OCI-LY7 (cell line): ENCODE results near the gene FAM120B. TPM values are rescaled to one million over a fixed set of nuclear protein-coding genes. Genes with fewer than 3 reads are reported as not detected.
A peak's percentile ranks its signal among the peaks of the same experiment; 100 is the strongest.

ENCODE experiments used
- BruUV-seq: library from RNA; stranded (reverse); fragments of 400-500 nt; replicated peaks from 2 replicates; lab custom pipeline; 2021; lab: Mats Ljungman, UMichigan
- CTCF ChIA-PET: fragments of 300-600 bp; sonication (Branson Sonifier 250); formaldehyde crosslinking; loops from one replicate; lab custom pipeline; 2022; ENCODE audit warnings: antibody characterized with exemption; ENCODE audit not compliant: unreplicated experiment; lab: Charles Lee
- POLR2A ChIA-PET: fragments of 300-600 bp; sonication (Branson Sonifier 250); formaldehyde crosslinking; loops from one replicate; lab custom pipeline; 2022; ENCODE audit warnings: antibody characterized with exemption; lab: Charles Lee
- DNase-seq: peaks from one replicate; pipeline ENCODE4 v3.0.0-alpha.2; 2015; ENCODE audit warnings: low spot score
- H2AFZ ChIP-seq: fragments of 200-600 bp; sonication (generic), shearing (Covaris generic); 2 replicates; pipeline ENCODE4 v1.6.1; 2014; ENCODE audit warnings: mild to moderate bottlenecking, antibody characterized with exemption, low read length, moderate library complexity
- H3K27ac ChIP-seq: fragments of 200-600 bp; sonication (generic); 2 replicates; pipeline ENCODE4 v1.5.1; 2014; ENCODE audit warnings: mixed run types, low read depth, mild to moderate bottlenecking, moderate library complexity, low read length, inconsistent platforms; ENCODE audit not compliant: poor library complexity, severe bottlenecking
- H3K36me3 ChIP-seq: fragments of 200-600 bp; sonication (generic); 2 replicates; pipeline ENCODE4 v1.6.1; 2014; ENCODE audit warnings: mild to moderate bottlenecking, antibody characterized with exemption, low read length, moderate library complexity, mixed read lengths; ENCODE audit not compliant: insufficient read depth
- H3K4me1 ChIP-seq: fragments of 200-600 bp; sonication (generic); 2 replicates; pipeline ENCODE4 v1.5.1; 2014; ENCODE audit warnings: mild to moderate bottlenecking, low read length; ENCODE audit not compliant: insufficient read depth, poor library complexity, severe bottlenecking
- H3K4me2 ChIP-seq: fragments of 200-600 bp; sonication (generic); 2 replicates; pipeline ENCODE4 v1.6.1; 2014; ENCODE audit warnings: mild to moderate bottlenecking, low read length
- H3K4me3 ChIP-seq: fragments of 200-600 bp; sonication (generic); 2 replicates; pipeline ENCODE4 v1.5.1; 2014; ENCODE audit warnings: mild to moderate bottlenecking, low read depth, low read length; ENCODE audit not compliant: poor library complexity, severe bottlenecking
- H3K79me2 ChIP-seq: fragments of 200-600 bp; sonication (generic); 2 replicates; pipeline ENCODE4 v1.6.1; 2016; ENCODE audit warnings: low read depth, mild to moderate bottlenecking, low read length, moderate library complexity, mixed read lengths; ENCODE audit not compliant: insufficient read depth
- H3K9me2 ChIP-seq: fragments of 200-600 bp; sonication (generic); 2 replicates; pipeline ENCODE4 v1.6.1; 2016; ENCODE audit warnings: mild to moderate bottlenecking, low read length, mixed read lengths; ENCODE audit not compliant: insufficient read depth
- H3K9me3 ChIP-seq: fragments of 200-600 bp; sonication (generic); 2 replicates; pipeline ENCODE4 v1.6.1; 2014; ENCODE audit warnings: mild to moderate bottlenecking, mixed run types, low read length, mixed read lengths
- H4K20me1 ChIP-seq: fragments of 200-600 bp; sonication (generic); 2 replicates; pipeline ENCODE4 v1.6.1; 2014; ENCODE audit warnings: mild to moderate bottlenecking, antibody characterized with exemption, low read length, moderate library complexity, mixed read lengths; ENCODE audit not compliant: insufficient read depth
- CTCF ChIP-seq: fragments of 200-600 bp; sonication (generic); conservative IDR thresholded peaks from 2 replicates; pipeline ENCODE4 v1.5.1; 2014; ENCODE audit warnings: mild to moderate bottlenecking, antibody characterized with exemption, low read length, moderate library complexity, mixed read lengths
- EZH2phosphoT487 ChIP-seq: fragments of 200-600 bp; sonication (generic); IDR thresholded peaks from 2 replicates; pipeline ENCODE4 v1.6.1; 2018; ENCODE audit warnings: low read depth, borderline replicate concordance, mild to moderate bottlenecking, mixed run types, antibody characterized with exemption, low read length, moderate library complexity, mixed read lengths
- intact Hi-C: fragments of 100-400 bp; cut with micrococcal nuclease; formaldehyde crosslinking; loops from one replicate; pipeline ENCODE4 v1.10.0; 2022; ENCODE audit not compliant: unreplicated experiment
- total RNA-seq, 2 experiments: library from RNA; depleted of rRNA in 1 of 2; stranded (reverse); fragments of >200 nt in 1 of 2; shearing (Covaris generic) in 1 of 2; gene quantifications; 2 replicates each; pipeline ENCODE4 v1.2.3, GENCODE V29; 2014 to 2022

The FAM120B gene
- total RNA-seq, 2 experiments from 2014 or later: 12.8 to 32.9 TPM

GRCh38 chr6:170438402-170438753 lies 131.8 kb downstream of the FAM120B start:
- intact Hi-C loops: no loop called here
- H4K20me1 ChIP-seq: no peaks in the 10 kb centered on the region
- no peaks in the 10 kb centered on the region for H3K79me2 ChIP-seq
- ChIA-PET CTCF (interaction anchor here (0.6 kb wide), 1 partner anchor 19 kb away, joined by 3 read pairs; no protein-coding TSS in a partner anchor), POLR2A (no interaction called here)
- H3K27ac ChIP-seq: no peak overlapping the region
- no peaks in the 10 kb centered on the region for H3K9me2 ChIP-seq
- no peak overlapping the region for H2AFZ ChIP-seq
- BruUV-seq: no TSS peak
- H3K4me1 ChIP-seq: no peaks in the 10 kb centered on the region
- H3K4me3 ChIP-seq: no peak overlapping the region
- peak; percentile 4 for DNase-seq
- H3K4me2 ChIP-seq: no peak overlapping the region
- no peaks in the 10 kb centered on the region for H3K36me3 ChIP-seq
- TF ChIP-seq CTCF (no peak), EZH2phosphoT487 (no peak)
- no peaks in the 10 kb centered on the region for H3K9me3 ChIP-seq

GRCh38 chr6:170438861-170439260 lies 132.3 kb downstream of the FAM120B start:
- no TSS peak for BruUV-seq
- H3K4me3 ChIP-seq: no peak overlapping the region
- no peak for DNase-seq
- H3K9me2 ChIP-seq: no peaks in the 10 kb centered on the region
- no peak overlapping the region for H3K4me2 ChIP-seq
- no peaks in the 10 kb centered on the region for H3K36me3 ChIP-seq
- no peaks in the 10 kb centered on the region for H3K4me1 ChIP-seq
- H3K9me3 ChIP-seq: no peaks in the 10 kb centered on the region
- no peaks in the 10 kb centered on the region for H3K79me2 ChIP-seq
- ChIA-PET POLR2A (no interaction called here), CTCF (interaction anchor here (0.6 kb wide), 1 partner anchor 18 kb away, joined by 3 read pairs; no protein-coding TSS in a partner anchor)
- TF ChIP-seq CTCF: no peak
- TF ChIP-seq EZH2phosphoT487: no peak
- no peaks in the 10 kb centered on the region for H4K20me1 ChIP-seq
- intact Hi-C loops: no loop called here
- H3K27ac ChIP-seq: no peak overlapping the region
- no peak overlapping the region for H2AFZ ChIP-seq

GRCh38 chr6:170439366-170440361 lies 133.1 kb downstream of the FAM120B start:
- no peak overlapping the region for H3K4me2 ChIP-seq
- no peak overlapping the region for H2AFZ ChIP-seq
- H4K20me1 ChIP-seq: no peaks in the 10 kb centered on the region
- no peaks in the 10 kb centered on the region for H3K79me2 ChIP-seq
- no TSS peak for BruUV-seq
- H3K36me3 ChIP-seq: no peaks in the 10 kb centered on the region
- CTCF ChIA-PET: no interaction called here
- TF ChIP-seq CTCF (no peak), EZH2phosphoT487 (no peak)
- H3K27ac ChIP-seq: no peak overlapping the region
- H3K4me3 ChIP-seq: no peak overlapping the region
- no peaks in the 10 kb centered on the region for H3K9me2 ChIP-seq
- intact Hi-C loops: no loop called here
- H3K4me1 ChIP-seq: no peaks in the 10 kb centered on the region
- H3K9me3 ChIP-seq: no peaks in the 10 kb centered on the region
- POLR2A ChIA-PET: interaction anchor here (0.6 kb wide), 1 partner anchor 618 kb away, joined by 3 read pairs; no protein-coding TSS in a partner anchor
- no peak for DNase-seq
